Ishikawa (cell line): ENCODE results near the gene CYP2U1.

Source experiments
- CEBPB ChIP-seq: IDR thresholded peaks from 2 replicates; pipeline ENCODE4 v1.6.1; 2012
- CREB1 ChIP-seq: IDR thresholded peaks from 2 replicates; pipeline ENCODE4 v1.6.1; 2012; ENCODE audit warnings: low read depth
- EGR1 ChIP-seq: IDR thresholded peaks from 2 replicates; pipeline ENCODE4 v1.6.1; 2012
- EP300 ChIP-seq: IDR thresholded peaks from 2 replicates; pipeline ENCODE4 v1.6.1; 2012; ENCODE audit warnings: borderline replicate concordance
- FOXM1 ChIP-seq: IDR thresholded peaks from 2 replicates; pipeline ENCODE4 v1.6.1; 2012; ENCODE audit warnings: low read depth, borderline replicate concordance
- MAX ChIP-seq: IDR thresholded peaks from 2 replicates; pipeline ENCODE4 v1.6.1; 2012
- NFIC ChIP-seq: IDR thresholded peaks from 2 replicates; pipeline ENCODE4 v1.6.1; 2012
- RAD21 ChIP-seq: IDR thresholded peaks from 2 replicates; pipeline ENCODE4 v1.6.1; 2012; ENCODE audit warnings: low read depth
- REST ChIP-seq: IDR thresholded peaks from 2 replicates; pipeline ENCODE4 v1.6.1; 2012; ENCODE audit warnings: low read depth, mild to moderate bottlenecking
- TAF1 ChIP-seq: IDR thresholded peaks from 2 replicates; pipeline ENCODE4 v1.6.1; 2012; ENCODE audit warnings: low read depth, mild to moderate bottlenecking
- USF1 ChIP-seq: IDR thresholded peaks from 2 replicates; pipeline ENCODE4 v1.6.1; 2012
- YY1 ChIP-seq: IDR thresholded peaks from 2 replicates; pipeline ENCODE4 v1.6.1; 2012; ENCODE audit warnings: low read depth

GRCh38 chr4:107916623-107917022 lies 14.7 kb upstream of the CYP2U1 start:
- TF ChIP-seq YY1 (no peak), EP300 (no peak), CREB1 (no peak), NFIC (no peak), TAF1 (no peak), FOXM1 (no peak), RAD21 (no peak), USF1 (no peak), REST (no peak), MAX (no peak), EGR1 (no peak), CEBPB (no peak)
